DOHH2 (cell line): ENCODE data around the gene GAPVD1.

Experiments used
- H3F3A ChIP-seq: fragments of 200-600 bp; sonication (generic), shearing (Covaris generic); 2 replicates; pipeline ENCODE4 v1.6.0; 2016; ENCODE audit warnings: antibody characterized with exemption, mild to moderate bottlenecking; ENCODE audit not compliant: control insufficient read depth, insufficient read depth
- H3K27ac ChIP-seq: fragments of 200-600 bp; sonication (generic); 2 replicates; pipeline ENCODE4 v1.5.1; 2014; ENCODE audit warnings: low read depth, mild to moderate bottlenecking, low read length, moderate library complexity
- H3K27me3 ChIP-seq: fragments of 200-600 bp; sonication (generic); 2 replicates; pipeline ENCODE4 v1.6.1; 2014; ENCODE audit warnings: mild to moderate bottlenecking, low read length, mixed read lengths; ENCODE audit not compliant: control insufficient read depth
- H3K36me3 ChIP-seq: fragments of 200-600 bp; sonication (generic); 2 replicates; pipeline ENCODE4 v1.6.1; 2014; ENCODE audit warnings: mild to moderate bottlenecking, low read length, moderate library complexity, mixed read lengths; ENCODE audit not compliant: control insufficient read depth
- H3K4me1 ChIP-seq: fragments of 200-600 bp; sonication (generic); 2 replicates; pipeline ENCODE4 v1.6.1; 2014; ENCODE audit warnings: mild to moderate bottlenecking, low read length, mixed read lengths; ENCODE audit not compliant: control insufficient read depth
- H3K4me2 ChIP-seq: fragments of 200-600 bp; sonication (generic); 2 replicates; pipeline ENCODE4 v1.6.0; 2014; ENCODE audit warnings: mild to moderate bottlenecking, low read length, moderate library complexity
- H3K4me3 ChIP-seq: fragments of 200-600 bp; sonication (generic); 2 replicates; pipeline ENCODE4 v1.5.1; 2014; ENCODE audit warnings: mild to moderate bottlenecking, low read length, mixed read lengths
- H3K79me2 ChIP-seq: fragments of 200-600 bp; sonication (generic); 2 replicates; pipeline ENCODE4 v1.6.1; 2014; ENCODE audit warnings: mild to moderate bottlenecking, low read length, mixed read lengths; ENCODE audit not compliant: control insufficient read depth
- H3K9me2 ChIP-seq: fragments of 200-600 bp; sonication (generic); replicated peaks from 2 replicates; pipeline ENCODE4 v1.6.1; 2014; ENCODE audit warnings: mild to moderate bottlenecking, low read length, mixed read lengths; ENCODE audit not compliant: control insufficient read depth
- H3K9me3 ChIP-seq: fragments of 200-600 bp; sonication (generic); 2 replicates; pipeline ENCODE4 v1.6.1; 2014; ENCODE audit warnings: antibody characterized with exemption, low read length, mixed read lengths; ENCODE audit not compliant: control insufficient read depth, insufficient read depth
- H4K20me1 ChIP-seq: fragments of 200-600 bp; sonication (generic); 2 replicates; pipeline ENCODE4 v1.6.0; 2014; ENCODE audit warnings: low read depth, mild to moderate bottlenecking, antibody characterized with exemption, low read length, moderate library complexity; ENCODE audit not compliant: control insufficient read depth, insufficient read depth
- EZH2phosphoT487 ChIP-seq: fragments of 200-600 bp; sonication (generic); IDR thresholded peaks from 2 replicates; pipeline ENCODE4 v1.6.1; 2017; ENCODE audit warnings: borderline replicate concordance, mild to moderate bottlenecking, antibody characterized with exemption, low read length, moderate library complexity, mixed read lengths
- TF ChIP-seq, protein P1 (sequence below): fragments of 200-600 bp; sonication (generic); IDR thresholded peaks from one replicate; pipeline ENCODE4 v1.5.1; 2014; ENCODE audit warnings: antibody characterized with exemption, mild to moderate bottlenecking, low read depth, low read length; ENCODE audit not compliant: poor library complexity, severe bottlenecking

Gene GAPVD1

DNA sequence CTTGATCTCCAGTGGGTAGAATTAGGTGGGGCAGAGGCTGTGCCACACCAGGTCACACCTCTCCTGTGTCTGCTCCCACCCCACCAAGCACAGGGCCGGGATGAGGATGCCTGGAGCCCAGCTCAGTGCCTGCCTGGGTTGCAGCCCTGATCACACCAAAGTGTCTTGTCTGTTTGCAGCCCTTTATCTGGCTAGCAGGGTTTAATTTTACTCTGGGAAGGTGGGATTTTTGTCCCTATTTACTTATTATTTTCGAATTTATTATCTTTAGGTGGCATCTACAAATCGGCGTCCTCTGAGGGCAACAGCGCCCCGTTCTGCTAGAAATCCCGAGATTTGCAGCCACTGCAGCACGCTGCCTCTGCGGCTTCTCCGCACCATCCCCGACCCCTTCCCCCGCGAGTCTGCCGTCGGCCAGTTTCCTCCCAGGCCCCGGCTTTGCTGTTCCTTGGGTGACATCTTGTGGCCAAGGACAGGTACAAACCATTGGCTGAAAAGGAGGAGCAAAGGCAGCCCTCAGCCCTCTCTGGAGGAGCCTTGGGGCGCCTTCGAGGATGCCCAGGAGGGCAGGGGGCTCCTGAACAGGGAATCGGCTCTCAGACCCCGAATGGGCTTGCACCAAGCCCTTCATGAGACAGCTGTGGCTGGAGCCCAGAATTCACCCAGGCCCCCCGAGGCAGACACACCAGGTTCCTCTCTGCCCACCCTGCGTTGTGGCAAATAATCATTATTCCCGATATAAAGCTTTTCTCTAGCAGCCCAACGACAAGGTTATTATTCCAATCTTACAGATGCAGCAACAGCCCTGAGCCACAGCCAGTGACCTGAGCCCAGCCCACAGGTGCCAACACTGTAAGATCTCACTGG, 113.0 kb downstream of the GAPVD1 start:
- no peak overlapping the region for H3K4me3 ChIP-seq
- H3K9me3 ChIP-seq = no peaks in the 10 kb centered on the region
- peaks cover 4% of the 10 kb centered on the region for H3K4me1 ChIP-seq
- TF ChIP-seq EZH2phosphoT487 = no peak
- TF ChIP-seq, protein P1, sequence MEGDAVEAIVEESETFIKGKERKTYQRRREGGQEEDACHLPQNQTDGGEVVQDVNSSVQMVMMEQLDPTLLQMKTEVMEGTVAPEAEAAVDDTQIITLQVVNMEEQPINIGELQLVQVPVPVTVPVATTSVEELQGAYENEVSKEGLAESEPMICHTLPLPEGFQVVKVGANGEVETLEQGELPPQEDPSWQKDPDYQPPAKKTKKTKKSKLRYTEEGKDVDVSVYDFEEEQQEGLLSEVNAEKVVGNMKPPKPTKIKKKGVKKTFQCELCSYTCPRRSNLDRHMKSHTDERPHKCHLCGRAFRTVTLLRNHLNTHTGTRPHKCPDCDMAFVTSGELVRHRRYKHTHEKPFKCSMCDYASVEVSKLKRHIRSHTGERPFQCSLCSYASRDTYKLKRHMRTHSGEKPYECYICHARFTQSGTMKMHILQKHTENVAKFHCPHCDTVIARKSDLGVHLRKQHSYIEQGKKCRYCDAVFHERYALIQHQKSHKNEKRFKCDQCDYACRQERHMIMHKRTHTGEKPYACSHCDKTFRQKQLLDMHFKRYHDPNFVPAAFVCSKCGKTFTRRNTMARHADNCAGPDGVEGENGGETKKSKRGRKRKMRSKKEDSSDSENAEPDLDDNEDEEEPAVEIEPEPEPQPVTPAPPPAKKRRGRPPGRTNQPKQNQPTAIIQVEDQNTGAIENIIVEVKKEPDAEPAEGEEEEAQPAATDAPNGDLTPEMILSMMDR = peak; percentile 70
- no peaks in the 10 kb centered on the region for H3K79me2 ChIP-seq
- no peaks in the 10 kb centered on the region for H3K9me2 ChIP-seq
- H4K20me1 ChIP-seq = no peaks in the 10 kb centered on the region
- H3K36me3 ChIP-seq = no peaks in the 10 kb centered on the region
- peaks cover 17% of the 10 kb centered on the region for H3K27me3 ChIP-seq
- no peaks in the 10 kb centered on the region for H3F3A ChIP-seq
- H3K4me2 ChIP-seq = peak overlapping the region; percentile 41
- no peak overlapping the region for H3K27ac ChIP-seq

GRCh38 chr9:125375820-125376219, 114.2 kb downstream of the GAPVD1 start:
- Histone ChIP-seq H3K4me3 (no peak overlapping the region), H3K4me2 (no peak overlapping the region), H3K36me3 (no peaks in the 10 kb centered on the region), H3F3A (no peaks in the 10 kb centered on the region), H4K20me1 (no peaks in the 10 kb centered on the region), H3K4me1 (peaks cover 4% of the 10 kb centered on the region), H3K9me2 (no peaks in the 10 kb centered on the region), H3K9me3 (no peaks in the 10 kb centered on the region), H3K27me3 (peaks cover 17% of the 10 kb centered on the region), H3K79me2 (no peaks in the 10 kb centered on the region), H3K27ac (no peak overlapping the region)
- TF ChIP-seq EZH2phosphoT487 = no peak
- TF ChIP-seq, protein P1 = no peak

- Histone ChIP-seq H3K4me2 (no peak overlapping the region), H3K4me1 (peaks cover 4% of the 10 kb centered on the region), H3K9me2 (no peaks in the 10 kb centered on the region), H3K27ac (no peak overlapping the region), H3K9me3 (no peaks in the 10 kb centered on the region), H3F3A (no peaks in the 10 kb centered on the region), H3K27me3 (peaks cover 17% of the 10 kb centered on the region), H3K79me2 (no peaks in the 10 kb centered on the region), H3K36me3 (no peaks in the 10 kb centered on the region), H3K4me3 (no peak overlapping the region), H4K20me1 (no peaks in the 10 kb centered on the region)
- TF ChIP-seq, protein P1 = no peak
- no peak for TF ChIP-seq EZH2phosphoT487
These were observed 114.9 kb downstream of the GAPVD1 start for GRCh38 chr9:125376261-125377226.
